GM19452 (cell line): ENCODE measurements around the gene PRND.
"Not testable (repeated sequence)": the region's sequence is repeated elsewhere in the genome, so short reads cannot be mapped to it uniquely, and the experiment has no call there.

Experiments used
- ATAC-seq: cut with Tn5 transposase; IDR thresholded peaks from one replicate; pipeline ENCODE4 v1.9.1; 2021; ENCODE audit not compliant: unreplicated experiment

The PRND gene

DNA sequence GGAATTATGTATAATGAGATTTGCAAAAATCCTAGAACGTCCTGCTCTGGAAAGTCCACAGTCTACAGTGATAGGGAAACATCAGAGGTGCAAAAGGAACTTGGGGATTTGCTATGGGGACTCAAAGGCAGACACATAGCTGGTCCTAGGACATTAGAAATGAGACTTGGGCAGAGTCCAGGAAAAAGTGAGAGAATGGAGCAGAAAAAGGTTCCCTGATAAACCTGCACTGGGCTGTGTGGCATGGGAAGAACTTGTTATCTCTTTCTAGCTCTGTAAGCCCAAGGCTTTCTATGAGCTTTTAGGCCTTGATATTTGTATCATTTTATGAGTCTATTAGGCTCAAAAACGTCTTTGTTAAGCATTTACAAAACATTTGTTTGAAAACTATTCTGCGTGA lies 15.2 kb downstream of the PRND start:
- ATAC-seq = no peak

DNA sequence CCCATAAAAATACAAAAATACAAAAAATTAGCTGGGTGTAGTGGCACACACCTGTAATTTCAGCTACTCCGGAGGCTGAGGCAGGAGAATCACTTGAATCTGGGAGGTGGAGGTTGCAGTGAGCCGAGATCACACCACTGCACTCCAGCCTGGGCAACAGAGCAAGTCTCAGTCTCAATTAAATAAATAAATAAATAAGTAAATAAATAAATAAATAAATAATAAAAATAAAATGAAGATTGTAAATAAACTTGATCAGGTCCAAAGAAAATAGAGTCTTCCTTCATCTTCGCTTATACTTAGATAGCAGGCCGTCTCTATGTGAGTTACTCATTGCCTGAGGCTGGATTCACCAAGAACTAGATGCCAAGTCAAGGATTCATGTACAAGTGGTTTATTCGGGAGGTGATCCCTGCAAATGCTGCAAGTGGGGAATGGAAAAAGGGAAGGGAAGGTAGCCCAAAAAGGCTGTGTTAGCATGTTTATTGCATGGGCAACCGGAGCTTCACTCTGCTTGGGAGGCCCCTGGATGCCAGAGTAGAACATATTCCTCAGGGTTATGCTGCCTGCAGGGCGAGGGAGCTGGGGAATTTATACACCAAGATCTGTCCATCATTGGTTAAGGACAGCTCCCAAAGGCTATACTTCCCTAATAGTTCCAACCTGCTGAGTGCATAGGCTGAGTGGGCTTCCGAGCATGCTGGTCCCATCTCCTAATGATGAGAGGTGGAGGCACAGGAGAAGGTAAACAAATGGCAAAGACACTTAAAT lies 16.3 kb downstream of the PRND start:
- ATAC-seq = no peak

DNA sequence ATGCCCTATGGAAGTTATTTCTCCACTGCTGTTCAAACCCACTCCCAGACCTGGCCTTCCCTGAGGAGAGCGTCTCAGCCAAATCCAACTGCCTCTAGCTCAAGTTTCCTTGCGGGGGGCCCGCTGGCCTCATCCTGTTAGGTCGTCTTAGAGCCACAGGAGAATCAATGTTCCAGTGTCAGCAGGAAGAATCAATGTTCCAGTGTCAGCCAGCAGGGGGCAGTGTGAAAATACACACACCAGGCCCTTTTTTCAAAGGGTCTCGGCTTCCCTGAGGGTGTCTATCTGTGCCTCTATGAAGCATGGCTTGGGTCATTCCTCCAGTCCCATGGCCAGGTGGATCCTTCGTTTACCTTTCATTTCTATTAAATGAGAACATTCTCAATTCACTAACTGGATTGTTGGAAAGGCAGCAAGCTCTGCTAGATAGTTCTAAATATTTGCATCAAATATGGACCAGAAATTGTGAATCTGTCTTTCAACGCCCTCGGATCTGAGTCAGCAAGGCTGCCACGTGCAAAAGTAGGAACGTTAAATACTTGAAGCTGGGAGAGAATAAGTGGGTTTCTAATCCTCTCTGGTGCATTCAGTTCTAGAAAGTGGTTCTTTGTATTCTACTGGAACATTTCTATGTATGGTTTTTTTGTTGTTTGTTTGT lies 19.2 kb downstream of the PRND start:
- no peak for ATAC-seq

DNA sequence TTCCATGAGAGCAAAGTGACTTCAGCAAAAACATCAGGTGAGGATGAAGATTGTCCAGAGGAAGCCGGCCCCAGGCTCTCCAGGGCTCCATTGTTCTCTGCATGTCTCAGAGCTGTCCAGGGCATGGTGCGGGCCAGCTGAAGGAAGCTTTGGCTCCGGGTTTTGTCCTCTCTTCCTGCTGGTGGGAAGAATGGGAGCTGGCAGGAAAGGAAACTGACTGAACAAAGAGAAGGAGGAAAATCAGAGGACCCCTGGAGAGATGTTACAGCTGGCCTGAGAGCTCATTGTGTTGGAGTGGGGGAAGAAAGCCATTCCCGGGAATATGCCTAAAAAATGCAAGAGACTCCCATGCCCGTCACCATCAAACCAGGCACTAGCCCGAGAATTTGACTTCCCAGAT lies 27.1 kb downstream of the PRND start:
- ATAC-seq = no peak

DNA sequence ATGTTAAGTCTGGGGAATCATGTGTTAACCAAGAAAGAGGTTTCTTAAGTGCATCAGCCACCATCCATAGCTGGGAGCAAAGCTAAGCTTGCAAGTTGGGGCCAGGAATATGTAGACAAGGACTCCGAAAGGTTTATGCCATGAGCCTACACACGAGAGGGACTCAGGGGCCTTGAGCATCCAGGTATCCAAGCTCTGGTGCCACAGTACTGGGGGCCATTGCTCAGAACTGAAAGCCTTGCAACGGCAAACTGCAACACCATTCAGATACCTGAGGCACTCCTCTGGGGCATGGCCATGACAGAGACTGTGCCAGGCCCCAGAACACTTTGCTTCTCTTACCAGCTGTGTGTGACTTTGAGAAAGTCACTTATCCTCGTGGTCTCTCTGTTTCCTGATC lies 27.6 kb downstream of the PRND start:
- ATAC-seq = no peak

DNA sequence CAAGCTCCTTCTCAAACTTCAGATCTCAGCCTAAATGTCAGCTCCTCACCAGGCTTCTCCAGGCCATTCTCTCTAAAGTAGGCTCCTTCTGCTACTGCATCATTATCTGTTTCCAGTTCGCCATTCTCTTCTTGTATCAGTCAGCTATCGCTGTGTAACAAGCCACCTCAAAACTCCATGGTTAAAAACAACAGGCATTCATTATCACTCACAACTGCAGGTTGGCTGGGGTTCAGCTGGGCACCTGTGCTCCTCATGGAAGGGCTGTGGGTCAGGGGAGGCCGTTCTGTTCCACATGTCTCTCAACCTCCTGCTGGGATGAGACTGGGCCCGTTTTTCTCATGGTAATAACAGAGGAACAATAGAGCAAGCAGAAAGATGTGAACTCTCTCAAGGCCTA lies 28.7 kb downstream of the PRND start:
- ATAC-seq = no peak

DNA sequence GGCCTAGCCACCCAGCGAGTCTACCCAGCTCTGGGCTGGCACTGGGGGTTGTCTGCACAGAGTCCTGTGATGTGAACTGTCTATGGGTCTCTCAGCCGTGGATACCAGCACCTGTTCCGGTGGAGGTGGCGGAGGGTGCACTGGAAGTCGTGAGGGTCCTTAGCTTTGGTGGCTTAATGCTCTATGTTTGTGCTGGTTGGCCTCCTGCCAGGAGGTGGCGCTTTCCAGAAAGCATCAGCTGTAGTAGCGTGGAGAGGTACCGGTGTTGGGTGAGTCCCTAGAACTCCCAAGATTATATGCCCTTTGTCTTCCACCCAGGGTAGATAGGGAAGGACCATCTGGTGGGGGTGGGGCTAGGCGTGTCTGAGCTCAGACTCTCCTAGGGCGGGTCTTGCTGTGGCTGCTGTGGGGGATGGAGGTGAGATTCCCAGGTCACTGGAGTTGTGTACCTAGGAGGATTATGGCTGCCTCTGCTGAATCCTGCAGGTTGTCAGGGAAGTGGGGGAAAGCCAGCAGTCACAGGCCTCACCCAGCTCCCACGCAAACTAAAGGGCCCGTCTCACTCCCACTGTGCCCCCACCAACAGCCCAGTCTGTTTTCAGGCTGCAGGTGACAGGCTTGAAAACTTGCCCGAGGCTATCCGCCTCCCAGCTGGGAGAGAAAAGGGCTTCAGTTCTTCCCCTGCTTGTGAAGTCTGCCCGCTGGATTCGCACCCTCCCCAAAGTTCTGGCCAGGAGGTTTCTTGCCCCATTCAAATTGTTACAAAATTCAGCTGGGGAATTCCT lies 37.6 kb downstream of the PRND start:
- ATAC-seq = not testable (repeated sequence)

DNA sequence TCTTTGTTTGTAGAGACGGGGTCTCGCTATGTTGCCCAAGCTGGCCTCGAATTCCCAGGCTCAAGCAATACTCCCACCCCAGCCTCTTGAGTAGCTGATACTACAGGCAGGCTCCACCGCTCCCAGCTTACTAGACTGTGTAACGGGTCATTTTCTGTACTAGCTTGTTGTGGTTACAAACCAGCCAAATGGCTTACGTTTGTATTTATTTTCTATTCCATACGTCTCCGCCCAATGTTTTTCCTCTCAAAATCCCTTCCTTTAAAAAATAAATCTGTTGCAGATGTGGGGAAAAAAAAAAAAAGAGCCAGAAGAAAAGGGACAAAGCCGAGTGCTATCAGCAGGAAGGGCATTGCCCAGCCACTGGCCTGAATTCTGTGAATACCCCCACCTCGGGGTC lies 41.6 kb downstream of the PRND start:
- no peak for ATAC-seq

DNA sequence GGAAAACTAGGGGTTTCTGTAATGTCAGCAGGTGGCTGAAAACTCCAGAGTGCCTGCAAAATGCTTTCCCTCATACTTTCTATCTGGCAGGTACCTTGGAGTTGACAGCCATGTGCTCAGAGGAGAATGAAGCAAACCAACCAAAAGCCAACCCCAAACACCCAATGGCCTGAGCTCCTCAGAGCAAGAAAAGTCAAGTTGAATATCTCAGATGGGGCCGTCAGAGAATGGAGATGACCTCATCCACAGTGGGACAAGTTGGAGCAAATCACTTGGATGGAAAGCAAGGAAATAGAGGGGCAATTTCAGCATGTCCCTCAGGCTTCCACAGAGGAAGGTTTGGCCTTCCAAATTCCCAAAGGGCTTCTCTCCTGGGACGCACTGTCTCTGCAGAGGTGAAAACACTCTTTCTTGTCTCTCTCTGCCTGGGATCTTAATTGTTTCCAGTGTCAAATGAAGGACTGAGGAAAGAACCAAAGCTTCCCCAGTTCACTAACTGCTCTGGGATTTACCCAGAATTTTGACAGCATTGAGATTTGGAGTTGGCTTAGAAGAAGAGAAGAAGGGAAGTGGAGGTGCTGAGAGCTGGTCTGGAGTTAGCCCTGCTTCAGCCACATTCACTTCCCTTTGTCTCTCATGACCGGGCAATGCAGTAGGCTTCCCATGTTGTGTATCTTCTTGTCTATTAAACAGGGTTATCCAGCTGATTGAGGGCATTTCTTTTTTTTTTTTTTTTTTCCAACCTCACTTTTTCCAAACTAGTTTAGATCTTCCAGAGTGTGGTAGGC lies 42.2 kb downstream of the PRND start:
- no peak for ATAC-seq

DNA sequence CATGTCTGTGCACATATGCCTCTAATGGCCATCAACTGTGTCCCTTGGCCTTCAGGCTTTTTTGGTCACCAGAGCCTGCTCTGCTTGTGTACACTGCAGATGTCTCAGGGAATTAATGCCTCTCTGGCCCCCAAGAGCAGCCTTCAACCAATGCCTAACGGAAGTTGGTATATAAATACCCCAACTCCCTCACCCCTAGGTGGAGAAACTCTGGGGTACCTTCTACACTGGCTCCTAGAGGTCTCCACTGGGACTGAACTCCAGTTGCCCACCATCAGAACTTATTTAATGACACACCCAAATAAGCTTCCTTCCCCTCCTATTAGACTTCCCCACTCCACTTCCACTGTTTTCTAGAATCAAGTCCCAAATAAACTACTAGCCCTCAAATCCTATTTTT lies 43.1 kb downstream of the PRND start:
- ATAC-seq = no peak

DNA sequence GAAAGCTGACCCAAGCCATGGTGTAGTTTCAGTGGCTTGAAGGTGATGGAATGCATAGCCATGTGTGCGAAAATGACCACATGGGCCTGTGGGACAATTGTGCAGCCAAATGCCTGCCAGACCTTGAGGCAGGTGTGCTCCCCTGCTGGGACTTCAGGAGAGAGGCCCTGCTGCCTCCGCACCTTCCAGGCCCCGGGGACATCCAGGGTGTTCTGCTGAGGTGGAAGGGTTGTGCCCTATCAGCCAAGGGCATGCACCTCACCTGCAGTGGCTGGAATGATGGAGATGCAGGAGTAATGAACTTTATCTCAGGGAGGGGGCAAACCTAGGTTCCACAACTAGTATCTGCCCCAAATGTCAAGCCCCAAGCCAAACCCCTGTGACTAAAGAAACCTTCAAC lies 44.0 kb downstream of the PRND start:
- no peak for ATAC-seq

DNA sequence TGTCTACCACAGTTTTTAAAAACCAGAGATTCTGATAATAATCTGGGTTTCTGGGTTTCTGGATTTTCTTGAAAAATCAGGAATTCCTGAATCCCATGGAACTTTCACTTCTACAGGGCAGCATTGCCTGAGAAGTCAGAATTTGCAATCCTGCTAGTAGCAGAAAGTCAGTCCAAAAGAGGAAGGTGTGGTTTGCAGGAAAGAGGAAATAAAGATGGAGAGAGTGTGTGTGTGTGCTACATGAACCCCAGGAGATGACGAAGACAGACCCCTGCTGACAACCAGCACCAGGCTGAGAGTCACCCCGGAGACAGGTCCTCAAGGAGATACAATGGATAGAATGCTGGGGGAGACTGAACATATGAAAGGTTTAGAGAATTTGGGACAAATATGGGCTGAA lies 44.9 kb downstream of the PRND start:
- ATAC-seq = no peak

DNA sequence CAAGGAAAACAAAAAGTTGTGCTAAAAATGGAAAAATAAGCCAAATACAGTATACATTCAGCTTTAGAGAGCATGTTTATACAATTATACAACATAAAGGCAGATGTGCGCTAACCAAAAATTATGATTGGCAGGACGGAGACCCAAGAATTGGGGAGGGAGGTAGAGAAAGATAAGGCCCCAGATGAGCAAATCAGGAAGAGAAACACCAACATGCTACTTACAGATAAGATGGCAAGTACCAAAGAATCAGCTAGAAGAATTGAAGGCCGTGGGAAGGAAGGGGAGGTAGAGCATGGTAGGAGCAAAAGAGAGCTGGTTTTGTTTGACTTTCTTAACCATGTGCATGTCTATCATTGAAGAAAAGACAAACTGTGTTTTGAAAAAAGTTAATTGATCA lies 45.4 kb downstream of the PRND start:
- ATAC-seq = no peak

DNA sequence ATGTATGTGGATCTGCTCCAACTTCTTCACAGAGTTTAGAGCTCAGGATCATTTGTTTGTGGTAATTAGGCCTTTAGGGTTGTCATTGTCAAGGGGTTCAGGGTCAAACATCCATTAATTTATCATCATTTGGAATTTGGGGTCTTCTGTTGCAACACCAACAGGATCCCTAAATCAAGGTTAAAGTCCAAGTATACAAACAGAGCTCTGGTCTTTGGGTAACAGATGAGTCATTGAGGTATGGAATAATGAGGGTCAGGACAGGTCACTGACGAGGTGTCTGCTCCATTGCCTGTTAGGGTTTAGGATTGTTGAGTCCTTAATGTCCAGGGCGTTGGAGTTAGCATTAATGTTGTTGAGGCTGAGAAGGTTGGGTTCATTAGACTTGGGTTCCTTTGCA lies 47.6 kb downstream of the PRND start:
- no peak for ATAC-seq

DNA sequence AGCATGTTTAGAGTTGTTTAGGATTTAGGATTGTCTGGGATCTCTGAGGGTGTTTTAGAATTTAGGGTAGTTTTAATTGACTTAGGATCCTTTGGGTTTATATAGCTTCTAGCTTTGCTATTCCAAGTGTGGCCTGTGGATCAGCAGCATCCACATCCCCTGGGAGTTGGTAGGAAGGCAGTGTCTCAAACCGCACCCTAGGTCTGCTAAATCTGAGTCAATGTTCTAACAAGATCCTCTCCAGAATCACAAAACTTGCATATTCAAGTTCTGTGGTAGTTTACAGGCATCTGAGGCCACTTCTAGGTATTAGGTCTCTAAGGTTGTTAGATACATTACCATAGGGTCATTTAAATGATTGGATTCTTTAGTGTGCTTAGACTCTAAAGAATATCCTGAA lies 48.3 kb downstream of the PRND start:
- ATAC-seq = no peak

DNA sequence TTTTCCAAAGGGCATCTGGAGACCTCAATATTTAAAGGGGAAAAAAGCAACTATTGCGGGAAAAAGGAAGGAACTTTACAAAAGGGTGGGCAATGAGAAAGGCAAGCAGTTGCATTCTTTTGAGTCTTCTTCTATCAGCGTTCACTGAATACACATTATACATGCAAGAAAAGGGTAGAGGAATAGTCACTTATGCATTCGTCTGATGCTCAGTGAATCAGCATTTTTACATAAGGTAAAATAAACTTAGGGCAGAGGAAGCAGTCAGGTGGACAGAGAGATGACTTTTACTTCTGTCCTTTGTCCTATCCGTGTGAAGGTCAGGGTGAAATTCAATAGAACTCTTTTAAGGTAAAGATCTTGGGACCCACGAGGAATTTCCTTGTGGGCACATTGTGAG lies 49.3 kb downstream of the PRND start:
- ATAC-seq = no peak

DNA sequence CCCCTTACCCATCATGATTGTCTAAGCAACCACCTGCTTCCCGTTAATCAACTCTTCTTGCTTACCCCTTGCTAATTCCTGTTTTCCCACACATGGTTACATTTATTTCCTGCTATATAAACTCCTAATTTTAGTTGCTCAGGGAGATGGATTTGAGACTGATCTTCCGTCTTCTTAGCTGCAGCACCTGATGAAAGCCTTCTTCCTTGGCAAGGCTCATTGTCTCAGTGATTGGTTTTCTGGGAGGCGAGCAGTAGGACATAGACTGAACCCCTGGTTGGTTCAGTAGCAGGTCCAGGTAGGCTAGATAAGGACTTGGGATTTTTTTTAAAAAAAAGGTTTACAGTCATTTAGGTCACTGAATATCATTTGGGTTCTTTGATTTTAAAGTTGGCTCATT lies 50.4 kb downstream of the PRND start:
- no peak for ATAC-seq

DNA sequence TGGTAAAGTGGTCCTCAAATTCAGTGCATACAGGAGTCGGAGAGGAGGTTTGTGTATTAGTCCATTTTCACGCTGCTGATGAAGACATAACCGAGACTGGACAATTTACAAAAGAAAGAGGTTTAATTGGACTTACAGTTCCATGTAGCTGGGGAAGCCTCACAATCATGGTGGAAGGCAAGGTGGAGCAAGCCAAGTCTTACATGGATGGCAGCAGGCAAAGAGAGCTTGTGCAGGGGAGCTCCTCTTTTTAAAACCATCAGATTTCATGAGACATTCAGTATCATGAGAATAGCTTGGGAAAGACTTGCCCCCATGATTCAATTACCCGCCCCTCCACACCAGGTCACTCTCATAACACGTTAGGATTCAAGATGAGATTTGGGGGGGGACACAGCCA lies 51.3 kb downstream of the PRND start:
- not testable (repeated sequence) for ATAC-seq

DNA sequence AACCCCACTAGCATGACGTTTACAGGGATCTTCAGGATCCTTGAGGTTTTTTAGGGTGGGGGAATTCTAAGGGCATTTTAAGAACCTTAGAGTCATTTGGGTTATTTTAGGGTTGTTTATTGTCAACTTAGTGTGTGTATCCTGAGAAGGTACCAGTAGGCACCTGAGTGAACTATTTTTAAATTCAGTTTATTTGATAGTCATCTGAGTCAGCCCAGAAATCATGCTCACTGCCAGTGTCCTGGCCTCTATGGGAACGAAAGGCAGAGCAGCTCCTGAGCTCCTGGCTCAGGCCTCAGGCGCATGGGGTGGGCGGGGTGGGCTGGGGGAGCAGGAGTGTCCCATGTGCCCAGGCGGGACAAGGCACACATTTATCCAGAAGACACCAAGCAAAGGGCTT lies 52.0 kb downstream of the PRND start:
- no peak for ATAC-seq

DNA sequence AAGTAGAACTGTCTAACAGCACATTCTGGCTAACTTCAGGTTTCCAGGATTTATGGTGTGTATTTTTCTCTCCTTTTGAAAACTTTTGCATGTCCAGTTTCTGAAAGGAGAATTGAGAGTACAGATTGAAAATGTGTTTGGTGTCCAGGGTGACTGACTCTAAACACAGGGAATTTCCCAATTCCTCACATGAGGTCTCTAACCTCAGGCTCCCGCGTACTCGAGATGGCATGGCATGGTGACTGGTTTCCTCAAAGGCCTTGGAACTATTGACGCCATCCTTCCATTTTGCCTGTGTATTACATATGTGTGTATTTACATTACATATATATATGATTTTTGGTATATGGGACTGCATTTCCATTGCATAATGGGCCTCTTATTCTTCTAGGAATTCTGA lies 52.5 kb downstream of the PRND start:
- ATAC-seq = no peak

DNA sequence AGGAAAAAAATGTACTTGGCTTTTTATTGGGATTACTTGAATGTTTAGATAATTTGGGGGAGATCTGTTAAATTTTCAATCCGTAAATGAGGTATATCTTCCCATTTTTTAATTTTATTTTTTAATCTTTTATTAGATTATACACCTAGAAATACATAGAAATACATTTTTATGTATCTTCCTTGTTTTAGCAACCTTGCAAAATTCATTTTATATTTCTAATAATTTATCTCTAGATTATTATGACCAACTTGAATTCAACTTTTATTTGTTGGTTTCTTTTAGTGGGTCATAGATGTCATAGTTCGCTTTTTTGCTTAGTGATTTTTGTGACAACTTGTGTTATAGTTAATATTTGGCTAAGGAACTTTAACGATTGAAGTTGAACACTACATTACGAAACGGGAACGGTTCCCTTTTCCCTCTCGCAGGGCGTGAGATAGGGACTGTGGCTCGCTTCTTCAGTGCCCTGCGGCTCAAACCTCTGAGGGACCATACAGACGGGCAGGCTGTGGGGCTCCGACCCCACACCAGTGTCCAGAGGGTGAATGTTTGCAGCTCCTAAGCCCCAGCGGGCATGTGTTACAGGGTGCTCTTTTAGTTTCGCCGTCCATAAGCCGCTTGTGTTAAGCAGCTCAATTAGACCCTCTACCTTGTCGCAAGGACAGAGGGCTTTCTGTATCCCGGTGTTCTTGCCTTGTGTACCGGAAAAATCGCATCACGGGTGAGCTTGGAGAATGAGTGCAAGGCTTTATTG lies 53.8 kb downstream of the PRND start:
- no peak for ATAC-seq
